ENCODE results near the gene LRRC47.

GRCh38 chr1:3816331-3817137 lies 20.2 kb upstream of the LRRC47 start:
- TF ChIP-seq EZH2 (IDR thresholded peaks at IDR 0.05) (no peak), POLR2AphosphoS5 (IDR thresholded peaks at IDR 0.05; ENCODE audit: borderline replicate concordance, low read depth, low read length) (no peak), FOXP2 (optimal IDR thresholded peaks at IDR 0.05; ENCODE audit: control extremely low read depth, extremely low read length, insufficient read depth) (no peak)
